HG03039 (cell line): Measurements from ENCODE around the gene THSD7A.

ENCODE experiments used
- ATAC-seq: cut with Tn5 transposase; IDR thresholded peaks from one replicate; pipeline ENCODE4 v1.9.1; 2021; ENCODE audit warnings: mild to moderate bottlenecking, moderate library complexity; ENCODE audit not compliant: unreplicated experiment

The THSD7A gene

GRCh38 chr7:11811709-11812108 is 20.3 kb downstream of the THSD7A start:
- no peak for ATAC-seq

- no peak for ATAC-seq
Measured at GRCh38 chr7:11810043-11810625, 21.9 kb downstream of the THSD7A start.

- no peak for ATAC-seq
Measured at GRCh38 chr7:11807000-11807399, 25.0 kb downstream of the THSD7A start.

GRCh38 chr7:11804621-11805020 is 27.4 kb downstream of the THSD7A start:
- no peak for ATAC-seq

GRCh38 chr7:11795231-11795630 is 36.8 kb downstream of the THSD7A start:
- no peak for ATAC-seq

GRCh38 chr7:11792166-11792565 is 39.8 kb downstream of the THSD7A start:
- no peak for ATAC-seq

DNA sequence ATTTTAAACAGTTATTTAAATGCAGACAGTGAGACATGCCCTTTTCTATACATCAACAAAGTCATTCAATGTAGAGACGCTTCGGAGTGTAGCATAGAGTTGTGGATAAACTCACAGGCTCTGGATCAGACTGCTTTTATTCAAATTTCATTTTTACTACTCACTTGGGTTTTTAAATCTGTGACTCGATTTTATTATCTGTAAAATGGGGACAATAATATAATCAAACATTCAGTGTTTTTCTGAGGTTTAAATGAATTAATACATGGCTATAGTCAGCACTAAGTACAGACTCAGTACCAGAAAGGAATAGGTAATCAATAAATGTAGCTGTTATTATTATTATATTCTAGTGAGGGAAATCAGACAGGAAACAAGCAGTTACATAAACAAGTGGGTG is 43.4 kb downstream of the THSD7A start:
- no peak for ATAC-seq

DNA sequence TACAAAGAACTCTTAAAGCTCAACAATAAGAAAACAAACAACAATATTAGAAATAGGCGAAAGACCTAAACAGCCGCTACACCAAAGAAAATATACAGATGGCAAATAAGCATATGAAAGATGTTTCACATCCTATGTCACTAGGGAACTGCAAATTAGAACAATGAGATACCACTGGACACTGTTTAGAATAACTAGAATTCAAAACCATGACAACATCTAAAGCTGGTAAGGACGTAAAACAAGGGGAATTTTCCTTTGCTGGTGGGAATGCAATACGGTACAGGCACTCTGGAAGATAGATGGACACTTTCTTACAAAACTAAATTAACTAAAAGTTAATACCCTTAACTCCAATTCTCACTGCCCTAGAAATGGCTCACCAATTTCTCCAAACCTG is 44.5 kb downstream of the THSD7A start:
- ATAC-seq, result no peak

GRCh38 chr7:11786186-11786585 is 45.8 kb downstream of the THSD7A start:
- no peak for ATAC-seq

- ATAC-seq, result no peak
Measured at GRCh38 chr7:11784769-11785536, 47.0 kb downstream of the THSD7A start.

GRCh38 chr7:11779864-11780674 is 51.9 kb downstream of the THSD7A start:
- no peak for ATAC-seq

DNA sequence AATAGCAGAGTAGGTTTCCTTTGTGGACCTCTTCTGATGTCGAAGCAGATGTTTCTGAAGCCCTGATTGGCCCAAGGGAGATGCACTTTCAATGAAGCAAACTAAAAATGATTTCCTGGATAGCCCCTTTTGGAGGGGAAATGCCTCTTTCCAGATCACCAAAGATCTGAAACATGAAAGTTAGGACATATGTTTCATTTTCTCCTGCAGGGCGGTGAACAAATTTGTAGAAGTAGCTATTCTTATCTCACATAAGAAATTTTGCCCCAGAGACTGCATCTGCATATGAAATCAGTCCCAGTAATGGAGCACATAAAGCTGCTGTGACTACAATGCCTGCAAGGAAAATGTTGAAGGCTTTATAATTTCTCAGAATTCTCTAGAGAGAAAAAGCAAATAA is 56.0 kb downstream of the THSD7A start:
- ATAC-seq, result no peak

DNA sequence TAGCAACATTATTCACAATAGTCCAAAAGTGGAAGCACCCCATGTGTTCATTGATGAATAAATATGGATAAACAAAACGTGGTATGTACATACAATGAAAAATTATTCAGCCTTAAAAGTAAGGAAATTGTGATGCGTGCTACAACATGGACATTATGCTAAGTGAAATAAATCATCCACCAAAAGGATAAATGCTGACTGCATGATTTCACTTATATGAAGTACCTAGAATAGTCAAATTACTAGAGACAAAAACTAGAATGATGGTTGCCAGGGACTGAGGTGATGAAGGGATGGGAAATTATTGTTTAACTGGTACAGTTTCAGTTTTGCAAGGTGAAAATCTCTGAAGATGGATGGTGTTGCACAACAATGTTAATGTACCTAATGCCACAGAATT is 56.6 kb downstream of the THSD7A start:
- ATAC-seq, result no peak

DNA sequence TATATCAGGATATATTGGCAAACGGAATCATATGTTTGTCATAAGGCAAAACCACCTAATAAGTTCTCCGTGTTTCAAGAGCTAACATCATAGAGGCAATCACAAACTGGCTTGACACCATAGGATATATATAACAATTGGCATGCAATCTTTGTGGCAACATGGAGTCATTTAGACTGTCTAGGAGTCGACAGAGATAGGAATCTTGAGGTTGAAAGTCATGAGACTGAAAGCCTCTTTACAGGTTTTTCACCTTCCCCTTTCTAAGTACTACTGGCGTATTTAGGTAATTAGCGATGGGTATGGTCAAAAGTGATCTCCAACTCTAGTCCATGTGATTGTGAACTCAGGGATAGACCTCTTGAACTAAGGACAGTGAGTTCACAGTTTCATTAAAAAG is 63.7 kb downstream of the THSD7A start:
- no peak for ATAC-seq

- no peak for ATAC-seq
Measured at GRCh38 chr7:11767148-11767547, 64.8 kb downstream of the THSD7A start.

DNA sequence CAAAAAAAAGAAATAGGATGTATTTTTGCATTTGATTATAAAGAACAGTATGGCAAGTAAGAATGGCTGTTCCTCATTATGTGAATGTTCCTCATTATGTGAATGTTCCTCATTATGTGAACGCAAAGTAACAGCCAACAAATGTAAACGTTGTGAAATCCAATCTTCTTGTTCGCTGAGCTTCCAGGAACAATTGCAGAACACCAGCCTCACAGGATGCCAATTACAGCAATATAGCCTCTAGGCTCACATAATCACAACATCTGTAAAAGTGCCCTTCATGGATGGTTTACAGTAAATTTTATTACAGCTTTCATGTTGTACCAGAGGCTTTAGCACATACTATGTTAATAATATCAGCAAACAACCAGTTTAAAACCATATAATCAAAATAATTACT is 71.6 kb downstream of the THSD7A start:
- no peak for ATAC-seq

GRCh38 chr7:11758627-11759111 is 73.3 kb downstream of the THSD7A start:
- ATAC-seq, result no peak

DNA sequence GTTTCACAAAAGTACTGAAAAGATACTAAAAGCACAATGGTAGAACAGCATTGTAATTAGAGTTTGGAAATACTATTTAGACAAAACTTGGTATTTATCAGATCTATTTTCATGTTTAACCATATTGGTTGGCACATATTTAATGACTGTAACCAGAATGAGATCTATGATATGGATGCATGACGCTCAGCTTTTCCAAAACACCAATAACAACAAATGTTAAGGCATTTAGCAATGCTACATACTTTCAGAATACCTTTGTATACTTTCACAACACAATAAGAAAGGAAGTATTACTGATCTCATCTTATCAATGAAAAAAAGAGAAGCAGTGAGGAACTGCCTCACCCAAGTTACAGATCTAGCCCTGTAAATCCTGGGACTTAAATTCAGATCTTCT is 74.8 kb downstream of the THSD7A start:
- no peak for ATAC-seq

DNA sequence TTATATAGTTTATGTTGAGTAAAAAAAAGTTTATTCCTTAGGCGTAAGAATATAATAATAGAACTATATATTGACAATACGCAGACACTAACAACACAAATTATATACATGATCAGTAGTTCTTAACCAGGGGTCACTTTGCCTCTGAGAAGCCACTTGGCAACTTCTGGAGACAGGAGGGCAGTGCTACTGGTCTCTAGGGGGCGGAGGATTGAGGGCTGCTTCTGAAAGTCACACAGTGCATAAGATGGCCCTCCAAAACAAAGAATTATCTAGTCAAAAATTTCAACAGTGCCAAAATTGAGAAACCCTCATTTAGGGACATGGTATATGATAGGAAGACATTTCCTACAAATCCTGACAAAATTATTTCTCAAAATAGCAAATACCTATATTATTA is 77.1 kb downstream of the THSD7A start:
- no peak for ATAC-seq

DNA sequence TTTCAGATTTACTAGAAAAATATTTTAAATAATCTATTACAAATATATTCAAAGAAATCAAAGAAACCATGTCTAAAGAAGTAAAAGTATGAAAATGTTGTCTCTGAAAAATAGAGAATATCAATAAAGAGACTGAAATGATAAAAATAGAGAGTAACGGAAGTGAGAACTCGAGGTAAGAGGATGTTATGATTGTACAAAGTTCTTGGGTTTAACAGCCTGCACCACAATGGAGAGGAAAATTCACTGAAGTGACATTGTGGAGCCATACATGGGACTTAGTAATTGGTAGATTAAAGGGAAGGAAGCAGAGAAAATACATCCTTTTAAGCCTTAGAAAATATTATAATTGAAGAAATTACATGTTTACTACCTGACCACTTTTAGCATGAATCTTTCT is 77.9 kb downstream of the THSD7A start:
- no peak for ATAC-seq

GRCh38 chr7:11753433-11753832 is 78.6 kb downstream of the THSD7A start:
- no peak for ATAC-seq
